K562 (cell line): ENCODE data around the gene TCF4. TPM values are rescaled to one million over a fixed set of nuclear protein-coding genes. Genes with fewer than 3 reads are reported as not detected.

Experiments
- ATF7 ChIP-seq: fragments of 450-650 bp; IDR thresholded peaks from 2 replicates; pipeline ENCODE4 v1.7.1; 2014; ENCODE audit warnings: mild to moderate bottlenecking, moderate library complexity
- BMI1 ChIP-seq: fragments of 150-350 bp; IDR thresholded peaks from 2 replicates; pipeline ENCODE4 v1.6.1; 2014; ENCODE audit warnings: low read length
- CEBPG ChIP-seq, 3 experiments: fragments of 200-800 bp in 1 of 3; sonication (Bioruptor generic) in 1 of 3; sonication (generic) in 1 of 3; formaldehyde crosslinking in 1 of 3; IDR thresholded peaks in 2 of 3; conservative IDR thresholded peaks in 1 of 3; 2 replicates each; pipeline versions ENCODE4 v1.6.1 to v1.8.0; 2016 to 2022; ENCODE audit warnings: missing compliant biosample characterization in 2 of 3, missing genetic modification characterization in 2 of 3, mild to moderate bottlenecking in 1 of 3, missing genetic modification reagents in 1 of 3
- CHCHD3 ChIP-seq: fragments of 250-450 bp; sonication (Bioruptor Pico); IDR thresholded peaks from 2 replicates; pipeline ENCODE4 v2.1.2; 2022; ENCODE audit warnings: mild to moderate bottlenecking
- ELF4 ChIP-seq: fragments of 450-650 bp; formaldehyde crosslinking; IDR thresholded peaks from 2 replicates; pipeline ENCODE4 v1.4.0; 2022; ENCODE audit warnings: missing genetic modification characterization
- GMEB1 ChIP-seq: fragments of 250-450 bp; sonication (Bioruptor Pico); IDR thresholded peaks from 2 replicates; pipeline ENCODE4 v1.4.0; 2020; ENCODE audit warnings: mild to moderate bottlenecking
- JUND ChIP-seq, 2 experiments: IDR thresholded peaks; 2 replicates in 1 of 2; 3 replicates in 1 of 2; pipeline ENCODE4 v1.6.1; 2011; ENCODE audit warnings: borderline replicate concordance in 2 of 2, low read depth in 2 of 2, low read length in 2 of 2, improper control_type of control experiment in 1 of 2, missing biosample characterization in 1 of 2, missing genetic modification characterization in 1 of 2, missing genetic modification reagents in 1 of 2
- MAFF ChIP-seq: IDR thresholded peaks from 2 replicates; pipeline ENCODE4 v1.6.1; 2012; ENCODE audit warnings: low read length, improper control_type of control experiment
- MCM5 ChIP-seq: fragments of 450-650 bp; IDR thresholded peaks from 2 replicates; pipeline ENCODE4 v1.6.1; 2016; ENCODE audit warnings: low read depth
- MYBL2 ChIP-seq, 2 experiments: fragments of 450-650 bp in 1 of 2; sonication (generic) in 1 of 2; formaldehyde crosslinking in 1 of 2; IDR thresholded peaks; 2 replicates each; pipeline versions ENCODE4 v1.6.1 to v1.8.1; 2017 to 2022; ENCODE audit warnings: borderline replicate concordance in 1 of 2, inconsistent platforms in 1 of 2, low read depth in 1 of 2, mild to moderate bottlenecking in 1 of 2, missing genetic modification reagents in 1 of 2, moderate library complexity in 1 of 2
- SMARCC2 ChIP-seq: fragments of 450-650 bp; IDR thresholded peaks from 2 replicates; pipeline ENCODE4 v1.6.1; 2017; ENCODE audit warnings: antibody characterized with exemption, moderate library complexity, mild to moderate bottlenecking, low read depth
- ZFP36 ChIP-seq: fragments of 150-350 bp; IDR thresholded peaks from 2 replicates; pipeline ENCODE4 v1.6.1; 2018; ENCODE audit warnings: low read length, low read depth; ENCODE audit not compliant: partially characterized antibody
- ZNF143 ChIP-seq: sonication (generic); formaldehyde crosslinking; IDR thresholded peaks from 2 replicates; pipeline ENCODE4 v1.9.0; 2022; ENCODE audit warnings: mild to moderate bottlenecking, missing genetic modification reagents
- ZNF316 ChIP-seq: fragments of 450-650 bp; IDR thresholded peaks from 2 replicates; pipeline ENCODE4 v1.6.1; 2016
- ZNF583 ChIP-seq: fragments of 250-450 bp; sonication (Bioruptor Pico); IDR thresholded peaks from 2 replicates; pipeline ENCODE4 v1.4.0; 2020
- ZNF766 ChIP-seq: fragments of 200-800 bp; sonication (Bioruptor generic); conservative IDR thresholded peaks from 2 replicates; pipeline ENCODE4 v1.6.1; 2016; ENCODE audit warnings: missing genetic modification characterization, missing compliant biosample characterization
- ZNF785 ChIP-seq: fragments of 250-450 bp; sonication (Bioruptor Pico); IDR thresholded peaks from 2 replicates; pipeline ENCODE4 v1.4.0; 2020; ENCODE audit warnings: mild to moderate bottlenecking
- polyA plus RNA-seq, 8 experiments: library from polyadenylated mRNA; depleted of rRNA in 4 of 8; stranded (reverse) in 5 of 8; unstranded in 3 of 8; fragments of >200 nt; fragmentation: Nextera tagmentation in 2 of 8; fragmentation: Illumina TruSeq in 1 of 8; extraction: Ambion mirVana in 2 of 8; extraction: Trizol in 1 of 8; gene quantifications; 2 replicates each; pipeline versions ENCODE4 v1.2.1 to v1.2.3, GENCODE V29; 2011 to 2014; ENCODE audit warnings: inconsistent platforms in 1 of 8, missing spikeins in 1 of 8
- total RNA-seq, 7 experiments: library from RNA; depleted of rRNA in 6 of 7; stranded (reverse); fragments of >200 nt in 6 of 7; fragmentation: Illumina TruSeq in 2 of 7; extraction: Trizol in 2 of 7; gene quantifications; 2 replicates each; pipeline versions ENCODE4 v1.2.1 to v1.2.3, GENCODE V29; 2011 to 2021; ENCODE audit warnings: low replicate concordance in 1 of 7
- TF ChIP-seq, protein P1 (sequence below): sonication (generic); formaldehyde crosslinking; IDR thresholded peaks from 2 replicates; pipeline ENCODE4 v1.8.1; 2023; ENCODE audit warnings: mild to moderate bottlenecking, missing genetic modification reagents
- TF ChIP-seq, protein P2 (sequence below): fragments of 200-800 bp; sonication (Bioruptor generic); IDR thresholded peaks from 2 replicates; pipeline ENCODE4 v1.6.1; 2017; ENCODE audit warnings: missing genetic modification characterization, missing compliant biosample characterization

The TCF4 gene
- total and polyA plus RNA-seq, 9 of the 15 experiments (the other 6 are each of a cell fraction or from before 2014, with no cell fraction given) = 4.8 to 24.7 (median 15.2) TPM

DNA sequence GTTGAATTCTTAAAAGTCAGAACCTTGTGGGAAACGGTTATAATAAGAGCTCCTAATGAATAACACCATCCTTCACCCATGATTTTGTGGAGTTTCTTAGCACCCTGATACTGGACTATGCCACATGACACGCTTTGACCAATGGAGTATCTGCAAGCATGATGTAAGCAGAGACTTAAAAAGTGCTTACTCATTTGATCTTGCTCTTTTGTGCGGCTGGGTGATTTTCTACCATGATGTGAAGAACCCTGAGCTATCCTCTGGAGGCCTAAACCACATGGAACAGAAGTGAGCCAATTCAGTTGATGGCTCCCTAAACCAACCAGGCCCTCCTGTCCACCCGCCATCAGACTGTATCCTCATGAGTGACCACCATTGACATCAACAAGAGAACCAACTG lies 70.9 kb downstream of the TCF4 start (continued):
- peak; percentile 60; the same call in 1 of the 2 replicates for TF ChIP-seq MAFF
- TF ChIP-seq, protein P1, sequence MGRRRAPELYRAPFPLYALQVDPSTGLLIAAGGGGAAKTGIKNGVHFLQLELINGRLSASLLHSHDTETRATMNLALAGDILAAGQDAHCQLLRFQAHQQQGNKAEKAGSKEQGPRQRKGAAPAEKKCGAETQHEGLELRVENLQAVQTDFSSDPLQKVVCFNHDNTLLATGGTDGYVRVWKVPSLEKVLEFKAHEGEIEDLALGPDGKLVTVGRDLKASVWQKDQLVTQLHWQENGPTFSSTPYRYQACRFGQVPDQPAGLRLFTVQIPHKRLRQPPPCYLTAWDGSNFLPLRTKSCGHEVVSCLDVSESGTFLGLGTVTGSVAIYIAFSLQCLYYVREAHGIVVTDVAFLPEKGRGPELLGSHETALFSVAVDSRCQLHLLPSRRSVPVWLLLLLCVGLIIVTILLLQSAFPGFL (CRISPR knock-in tag) = no peak
- no peak for TF ChIP-seq CEBPG (CRISPR knock-in tag; IDR thresholded peaks at IDR 0.05)
- no peak for TF ChIP-seq CEBPG (tag; conservative IDR thresholded peaks at IDR 0.05 in 1 of 2, IDR thresholded peaks at IDR 0.05 in 1 of 2)
- no peak for TF ChIP-seq MCM5
- 0 out of 2 replicates have a peak, but pooled peaks have one; percentile 42 for TF ChIP-seq ZNF766
- TF ChIP-seq BMI1 = no peak
- no peak for TF ChIP-seq ZNF143 (CRISPR knock-in tag)
- no peak for TF ChIP-seq ZFP36
- no peak for TF ChIP-seq ZNF583 (CRISPR knock-in tag)
- TF ChIP-seq ELF4 (CRISPR knock-in tag) = no peak
- no peak for TF ChIP-seq JUND (IDR thresholded peaks at IDR 0.05; ENCODE audit: borderline replicate concordance, low read depth, low read length)
- peak; percentile 58; the same call in 1 of the 3 replicates for TF ChIP-seq JUND (tag; IDR thresholded peaks at IDR 0.05; ENCODE audit: borderline replicate concordance, low read depth, low read length)
- TF ChIP-seq GMEB1 (CRISPR knock-in tag) = no peak
- TF ChIP-seq, protein P2, sequence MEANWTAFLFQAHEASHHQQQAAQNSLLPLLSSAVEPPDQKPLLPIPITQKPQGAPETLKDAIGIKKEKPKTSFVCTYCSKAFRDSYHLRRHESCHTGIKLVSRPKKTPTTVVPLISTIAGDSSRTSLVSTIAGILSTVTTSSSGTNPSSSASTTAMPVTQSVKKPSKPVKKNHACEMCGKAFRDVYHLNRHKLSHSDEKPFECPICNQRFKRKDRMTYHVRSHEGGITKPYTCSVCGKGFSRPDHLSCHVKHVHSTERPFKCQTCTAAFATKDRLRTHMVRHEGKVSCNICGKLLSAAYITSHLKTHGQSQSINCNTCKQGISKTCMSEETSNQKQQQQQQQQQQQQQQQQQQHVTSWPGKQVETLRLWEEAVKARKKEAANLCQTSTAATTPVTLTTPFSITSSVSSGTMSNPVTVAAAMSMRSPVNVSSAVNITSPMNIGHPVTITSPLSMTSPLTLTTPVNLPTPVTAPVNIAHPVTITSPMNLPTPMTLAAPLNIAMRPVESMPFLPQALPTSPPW (CRISPR knock-in tag) = no peak
- TF ChIP-seq ATF7 = 0 out of 2 replicates have a peak, but pooled peaks have one; percentile 13
- TF ChIP-seq SMARCC2 = no peak
- peak; percentile 97 for TF ChIP-seq ZNF316
- TF ChIP-seq MYBL2 (IDR thresholded peaks at IDR 0.05; ENCODE audit: low read depth) = peak; percentile 56; the same call in 1 of the 2 replicates
- no peak for TF ChIP-seq MYBL2 (CRISPR knock-in tag; IDR thresholded peaks at IDR 0.05; ENCODE audit: borderline replicate concordance)
- no peak for TF ChIP-seq ZNF785
- no peak for TF ChIP-seq CHCHD3
